Effector CD8-positive, alpha-beta T cell (primary cell): ENCODE measurements around the gene GMDS.

Experiments used
- DNase-seq: peaks from one replicate; lab custom pipeline; 2025; lab: John Stamatoyannopoulos, UW

Gene GMDS

DNA sequence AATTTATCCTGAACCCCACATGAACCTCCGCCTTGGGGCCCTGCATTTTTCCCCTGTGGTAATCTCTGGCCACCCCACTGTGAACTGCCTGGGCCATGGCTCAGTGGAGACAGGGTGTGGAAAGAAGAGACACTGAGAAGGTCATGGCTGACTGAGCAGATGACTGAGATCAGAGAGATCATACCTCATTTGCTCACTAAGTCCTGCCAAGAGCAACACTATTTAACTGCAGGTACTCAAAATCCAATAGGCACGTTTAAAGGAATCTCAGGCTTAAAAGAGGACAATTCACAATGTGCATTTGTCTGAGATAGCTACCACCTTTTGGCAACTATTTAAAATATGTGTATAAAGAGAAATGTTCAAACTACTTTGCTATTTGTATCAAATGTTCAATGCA lies 305.0 kb downstream of the GMDS start:
- DNase-seq: no peak

DNA sequence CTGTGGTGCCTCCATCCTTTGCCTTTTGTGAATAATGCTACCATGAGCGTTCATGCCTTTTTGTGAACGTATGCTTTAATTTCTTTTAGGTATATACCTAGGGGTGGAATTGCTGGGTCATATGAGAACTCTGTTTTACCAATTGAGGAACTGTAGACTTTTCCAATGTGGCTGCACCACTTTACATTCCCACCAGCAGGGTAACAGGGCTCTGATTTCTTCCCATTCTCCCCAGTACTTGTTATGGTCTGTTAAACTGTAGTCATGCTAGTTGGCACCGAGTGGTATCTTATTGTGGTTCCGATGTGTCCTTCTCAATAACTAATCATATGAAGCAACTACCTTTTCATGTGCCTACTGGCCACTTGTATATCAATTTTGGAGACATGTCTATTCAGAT lies 312.1 kb downstream of the GMDS start:
- DNase-seq: no peak

DNA sequence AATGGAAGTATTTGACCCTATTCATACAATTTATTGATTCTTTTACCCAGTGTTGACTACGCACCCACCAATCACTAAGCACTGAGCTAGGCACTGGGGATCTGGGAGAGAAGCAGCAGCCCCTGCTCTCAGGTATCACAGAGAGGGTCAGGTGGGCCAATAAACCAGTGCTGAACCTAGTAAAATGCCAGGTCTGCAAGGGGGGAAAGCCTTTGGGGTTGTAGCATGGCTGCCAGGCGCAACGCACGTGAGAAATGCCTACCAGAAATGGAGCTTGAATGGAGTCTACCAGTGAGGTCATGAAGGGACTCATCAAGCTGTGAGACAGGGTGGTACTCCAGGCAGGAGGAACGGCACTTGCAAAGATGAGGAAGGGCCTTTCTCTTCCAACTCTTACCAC lies 313.6 kb downstream of the GMDS start:
- DNase-seq: no peak

DNA sequence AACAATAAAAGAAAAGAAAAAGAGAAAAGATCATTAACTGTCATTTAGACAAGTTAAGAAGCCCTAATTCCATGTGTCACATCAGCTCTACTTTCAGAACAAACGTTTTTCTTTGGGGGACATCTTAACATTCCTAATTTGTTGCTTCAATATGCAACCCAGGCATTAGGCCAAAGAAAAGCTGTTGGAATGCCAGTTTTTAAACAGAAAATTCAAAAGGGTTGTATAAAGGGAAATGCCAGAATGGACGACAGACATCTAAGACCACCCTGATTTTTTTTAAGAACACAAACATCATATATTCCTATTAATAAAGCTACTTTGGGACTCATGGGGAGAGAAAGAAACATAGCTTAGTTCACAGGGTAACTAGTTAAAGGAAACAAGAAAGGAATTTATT lies 315.0 kb downstream of the GMDS start:
- DNase-seq: no peak

DNA sequence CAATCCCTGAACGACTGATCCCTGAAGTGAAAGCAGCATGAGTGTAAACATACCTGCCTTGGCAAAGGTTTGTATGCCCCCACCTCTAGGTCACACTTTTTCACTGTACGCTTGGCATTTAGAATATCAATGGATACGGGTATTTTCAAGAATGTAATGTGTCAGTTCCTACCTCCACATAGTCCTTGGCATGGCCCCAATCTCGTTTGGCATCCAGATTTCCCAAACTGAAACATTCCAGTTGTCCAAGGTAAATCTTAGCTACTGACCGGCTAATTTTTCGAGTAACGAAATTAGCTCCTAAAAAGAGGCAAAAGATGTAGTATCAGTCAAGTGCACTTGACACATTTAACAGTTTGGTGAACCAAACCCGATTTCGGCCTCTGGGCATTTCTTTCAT lies 315.5 kb downstream of the GMDS start:
- DNase-seq: no peak

DNA sequence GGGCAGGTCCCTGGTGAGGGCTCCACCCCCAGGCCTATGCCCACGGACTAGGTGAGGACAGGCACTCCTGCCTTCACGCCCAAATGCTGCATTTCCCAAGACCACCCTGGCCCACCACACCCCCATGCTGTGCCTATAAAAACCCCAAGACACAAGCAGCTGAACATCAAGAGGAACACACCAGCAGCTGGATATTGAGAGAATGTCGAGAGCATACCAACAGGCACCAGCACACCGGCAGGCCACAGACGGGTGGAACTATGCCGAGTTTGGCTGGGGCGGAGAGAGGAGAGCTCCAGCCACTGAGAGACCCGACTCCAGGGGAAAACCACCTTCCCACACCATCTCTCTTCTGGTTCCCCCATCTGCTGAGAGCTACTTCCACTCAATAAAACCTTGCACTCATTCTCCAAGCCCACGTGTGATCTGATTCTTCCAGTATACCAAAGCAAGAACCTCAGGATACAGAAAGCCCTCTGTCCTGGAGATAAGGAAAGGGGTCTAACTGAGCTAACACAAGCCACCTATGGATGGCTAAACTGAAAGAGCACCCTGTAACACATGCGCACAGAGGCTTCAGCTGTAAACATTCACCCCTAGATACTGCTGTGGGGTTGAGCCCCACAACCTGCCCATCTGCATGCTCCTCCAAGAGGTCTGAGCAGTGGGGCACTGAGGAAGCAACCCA lies 319.5 kb downstream of the GMDS start:
- DNase-seq: no peak

DNA sequence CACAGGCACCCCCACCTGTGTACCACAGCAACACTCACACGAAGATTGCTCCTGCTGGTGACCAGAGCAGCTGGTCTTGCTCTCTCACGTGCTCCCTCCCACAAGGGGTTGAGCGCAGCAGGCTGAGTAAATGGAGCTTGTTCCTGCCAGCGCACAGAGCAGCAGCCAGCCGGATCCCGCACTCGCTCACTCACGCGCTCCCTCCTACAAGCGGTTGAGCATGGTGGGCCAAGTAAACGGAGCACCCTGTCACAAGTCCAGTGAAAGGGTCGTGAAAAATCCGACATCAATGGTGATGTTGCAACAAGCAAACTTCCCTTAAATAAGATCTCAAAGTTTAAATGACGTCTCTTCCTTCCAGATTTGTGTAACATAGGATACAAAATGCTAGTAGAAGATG lies 322.0 kb downstream of the GMDS start:
- no peak for DNase-seq

DNA sequence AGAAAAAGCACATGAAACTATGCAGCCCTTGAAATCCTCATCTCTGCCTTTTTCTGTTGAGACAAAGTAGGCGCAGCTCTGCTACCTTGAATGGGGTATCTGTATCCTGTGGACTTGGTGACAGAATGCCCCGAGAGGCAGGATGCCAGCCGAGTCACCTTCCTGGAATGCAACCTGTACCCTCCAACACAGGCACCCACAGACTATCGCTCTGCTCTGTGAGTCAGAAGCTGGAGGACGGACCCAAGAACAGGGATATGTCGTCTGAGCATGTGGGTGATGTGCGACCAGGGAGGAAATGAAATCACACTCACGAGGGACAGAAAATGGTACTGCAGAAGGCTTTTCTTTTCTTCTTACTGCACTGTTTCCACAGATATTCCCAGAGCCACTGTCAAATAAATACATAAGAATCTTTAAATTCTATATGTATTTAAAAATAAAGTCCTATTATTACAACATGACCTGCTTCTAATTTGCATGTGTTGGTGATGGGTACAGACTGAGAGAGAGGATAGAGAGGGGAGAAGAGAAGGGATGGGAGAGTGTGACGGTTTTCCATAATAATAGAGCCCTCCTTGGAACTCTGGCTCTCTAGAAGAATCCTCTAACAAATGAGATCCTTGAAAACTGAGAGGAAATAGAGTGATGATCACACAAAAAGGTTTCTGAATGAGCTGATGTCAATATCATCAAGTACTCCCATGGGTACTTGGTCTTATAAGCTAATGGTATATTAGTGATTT lies 327.6 kb downstream of the GMDS start:
- no peak for DNase-seq

DNA sequence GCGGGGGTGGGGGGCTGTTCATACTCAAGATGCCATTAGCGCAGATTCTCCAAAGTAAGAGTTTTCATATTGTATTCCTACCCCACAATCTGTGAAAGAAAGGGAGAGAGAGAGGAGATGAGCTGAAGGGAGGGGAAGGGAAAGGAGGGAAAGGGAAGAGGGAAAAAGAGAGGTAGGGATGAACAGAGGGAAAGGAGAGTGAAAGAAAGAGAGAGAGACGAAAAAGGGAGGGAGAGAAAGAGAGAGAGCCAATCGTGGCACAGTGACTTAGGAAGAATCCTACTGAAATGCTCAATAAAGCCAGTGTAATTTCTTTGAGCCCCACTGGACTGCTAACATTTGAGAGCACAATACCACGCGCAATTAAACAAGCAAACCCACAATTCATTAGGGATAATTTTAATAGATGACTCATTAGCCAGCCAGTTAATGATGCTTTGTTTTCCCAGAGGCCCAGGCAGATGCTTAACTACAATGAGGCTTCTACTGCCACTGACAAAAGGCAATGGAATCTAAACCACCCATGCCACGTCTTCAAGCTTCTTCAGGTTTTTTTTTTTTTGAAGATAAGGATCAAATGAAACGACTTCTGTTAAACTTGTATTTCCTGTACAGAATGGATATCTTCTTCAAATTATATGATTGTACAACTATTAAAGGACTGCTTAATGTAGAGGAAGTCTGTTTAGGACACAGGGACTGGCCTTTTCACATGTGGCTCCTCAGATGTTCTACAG lies 328.9 kb downstream of the GMDS start:
- no peak for DNase-seq

DNA sequence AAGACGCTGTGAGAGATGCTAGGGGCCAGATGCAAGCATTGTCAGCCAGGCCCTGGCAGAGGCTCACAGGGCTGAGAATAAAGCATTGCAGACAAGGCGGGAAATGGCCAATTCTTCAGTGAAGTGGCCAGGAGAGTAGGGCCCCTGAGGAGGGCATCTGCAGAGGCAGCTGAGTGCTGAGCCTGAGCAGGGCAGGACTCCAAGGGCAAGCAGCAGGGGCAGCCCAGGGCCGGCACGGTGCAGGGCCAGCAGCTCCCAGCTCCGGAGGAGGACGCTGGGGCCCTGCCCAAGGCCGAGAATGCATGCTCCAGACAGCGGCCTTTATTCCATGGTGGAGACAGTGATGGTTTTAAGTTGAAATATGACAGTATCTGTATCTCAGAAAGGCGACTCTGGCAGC lies 330.2 kb downstream of the GMDS start:
- no peak for DNase-seq

DNA sequence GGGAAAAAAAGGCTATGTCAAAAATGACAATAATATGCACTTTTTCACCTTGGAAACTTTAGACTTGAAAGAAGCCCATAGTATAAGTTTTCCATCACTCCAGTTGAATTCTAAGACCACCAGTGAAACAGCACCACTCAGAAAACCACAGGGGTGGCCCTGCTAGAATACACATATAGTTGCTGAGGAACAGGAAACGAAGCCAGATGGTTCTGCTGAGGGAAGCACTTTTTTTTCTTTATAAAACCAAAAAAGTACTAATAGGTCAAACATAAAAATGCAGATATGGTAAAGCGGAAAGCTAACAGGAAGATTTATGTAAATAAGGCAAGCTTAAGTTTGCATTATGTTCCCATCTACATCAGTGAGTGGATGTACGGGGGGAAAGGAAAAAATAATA lies 331.8 kb downstream of the GMDS start:
- no peak for DNase-seq

DNA sequence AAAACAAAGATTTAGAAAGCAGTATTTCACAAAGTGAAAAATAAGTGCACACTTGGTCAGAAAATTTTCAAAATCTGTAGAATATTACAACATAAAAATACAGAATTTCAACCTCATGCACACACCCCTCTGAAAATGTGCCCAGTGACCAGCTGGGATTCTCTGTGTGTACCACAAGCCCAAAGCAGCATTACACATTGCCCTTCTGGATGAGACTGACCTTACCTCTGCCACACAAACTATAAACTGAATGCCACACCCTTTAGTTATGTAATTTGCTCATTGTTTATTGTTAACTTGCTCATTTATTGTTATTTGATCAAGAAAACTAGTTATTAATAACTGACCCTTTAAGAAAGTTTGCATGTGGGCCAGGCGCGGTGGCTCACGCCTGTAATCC lies 332.7 kb downstream of the GMDS start:
- no peak for DNase-seq

DNA sequence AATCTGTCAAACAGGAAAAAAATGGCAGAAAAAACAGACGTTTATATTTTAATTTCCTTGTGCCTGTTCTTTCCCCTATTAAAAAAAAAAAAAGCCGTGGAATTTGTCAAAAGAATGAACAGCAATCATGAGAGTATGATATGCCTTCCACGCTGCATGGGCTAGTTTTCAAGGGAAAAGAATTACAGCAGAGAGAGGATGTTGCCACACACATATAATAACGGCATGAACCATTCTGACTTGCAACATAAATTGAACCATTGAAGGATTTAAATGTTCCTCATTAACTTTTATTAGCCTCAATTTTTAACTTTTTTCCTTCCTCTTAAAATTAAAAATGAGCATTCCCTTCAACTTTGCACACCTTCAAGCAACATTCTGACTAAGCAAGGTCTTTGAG lies 333.9 kb downstream of the GMDS start:
- DNase-seq: no peak

DNA sequence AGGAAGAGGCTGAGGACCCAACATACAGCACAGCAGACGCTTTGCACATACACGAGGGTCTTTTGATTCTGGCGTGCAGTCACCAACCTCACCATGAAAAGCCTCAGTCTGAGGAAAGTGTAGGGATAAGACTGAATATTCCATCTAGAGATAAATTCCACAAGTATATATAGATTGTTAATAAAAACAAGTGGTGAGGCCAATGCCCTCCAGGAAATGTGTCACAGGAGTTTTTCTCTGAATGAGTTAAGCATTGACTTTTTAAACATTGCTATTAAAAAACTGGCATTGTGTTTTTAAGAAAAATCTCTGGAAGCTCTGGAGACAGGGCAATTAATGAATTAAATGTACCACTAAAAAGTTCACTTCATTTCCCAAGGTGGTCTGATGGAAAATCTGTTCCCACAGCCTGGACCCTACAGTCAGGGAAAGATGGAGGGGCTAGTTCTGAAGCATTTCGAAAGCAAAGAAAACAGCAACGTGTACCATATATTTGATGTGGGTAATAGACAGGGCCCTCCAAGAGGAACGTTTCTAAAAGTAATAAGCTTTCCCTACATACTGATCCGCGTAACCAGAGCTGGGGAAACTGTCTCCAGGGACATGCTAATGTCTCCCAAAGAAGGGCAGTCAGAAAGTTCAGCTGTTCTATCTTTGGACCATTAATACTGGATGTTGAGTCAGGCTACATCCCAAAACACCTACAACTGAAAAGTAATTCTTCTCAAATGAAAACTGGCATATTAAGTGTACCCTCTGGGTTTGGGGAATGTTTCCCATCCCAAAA lies 334.6 kb downstream of the GMDS start:
- DNase-seq: no peak

DNA sequence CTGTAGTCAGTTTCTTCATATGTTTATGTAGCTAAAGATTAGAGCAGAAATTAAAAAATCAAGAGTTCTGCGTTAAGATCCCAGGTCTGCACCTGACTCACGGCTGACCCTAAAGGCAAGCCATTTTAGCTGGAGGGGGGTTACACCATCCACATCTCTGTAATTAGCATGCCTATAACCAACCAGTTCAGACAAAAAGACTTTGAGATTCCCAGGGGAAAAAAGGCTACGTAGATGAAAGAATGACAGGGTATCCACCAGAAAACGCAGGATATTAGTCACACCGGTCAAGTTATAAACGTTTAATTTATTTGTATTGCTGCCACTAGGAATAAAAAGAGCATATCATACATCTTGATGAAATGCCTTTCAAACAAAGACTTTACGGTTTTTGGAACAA lies 336.6 kb downstream of the GMDS start:
- no peak for DNase-seq

DNA sequence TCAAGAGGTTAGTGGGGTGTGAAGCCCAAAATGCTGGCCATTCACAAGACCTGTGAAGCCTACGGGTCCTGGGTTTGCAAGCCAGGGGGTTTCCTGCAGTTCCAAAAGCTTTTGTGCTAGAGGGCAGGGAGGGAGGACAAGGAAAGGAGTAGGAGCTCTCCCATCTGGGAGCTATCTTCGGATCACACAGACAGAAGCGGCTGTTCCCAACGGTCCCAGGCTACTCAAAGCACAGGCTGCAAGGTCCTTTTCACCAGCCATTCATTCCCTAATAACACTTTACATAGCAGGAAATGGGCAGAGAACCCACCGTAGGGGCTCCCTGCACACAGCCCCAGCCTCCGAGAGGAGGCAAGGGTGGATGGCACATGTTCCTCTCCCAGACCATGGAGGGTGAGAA lies 338.8 kb downstream of the GMDS start:
- DNase-seq: no peak

DNA sequence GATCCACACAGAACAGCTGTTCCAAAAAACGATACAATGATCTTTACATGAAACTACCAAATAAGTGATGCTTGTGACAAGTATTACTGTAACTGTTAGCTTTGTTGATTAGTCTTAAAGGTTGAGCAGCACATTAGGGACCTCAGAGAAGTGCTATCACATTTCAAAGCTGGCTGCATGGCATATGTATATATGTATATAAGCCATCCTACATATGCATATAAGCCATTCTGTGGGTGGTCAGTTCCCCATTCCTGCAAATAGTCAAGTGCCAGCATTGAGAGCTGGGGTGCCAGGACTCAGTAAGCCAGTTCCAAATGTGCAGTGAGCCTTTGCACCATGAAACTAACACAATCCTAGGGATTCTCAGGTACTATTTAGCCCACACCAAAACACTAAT lies 339.4 kb downstream of the GMDS start:
- DNase-seq: no peak

DNA sequence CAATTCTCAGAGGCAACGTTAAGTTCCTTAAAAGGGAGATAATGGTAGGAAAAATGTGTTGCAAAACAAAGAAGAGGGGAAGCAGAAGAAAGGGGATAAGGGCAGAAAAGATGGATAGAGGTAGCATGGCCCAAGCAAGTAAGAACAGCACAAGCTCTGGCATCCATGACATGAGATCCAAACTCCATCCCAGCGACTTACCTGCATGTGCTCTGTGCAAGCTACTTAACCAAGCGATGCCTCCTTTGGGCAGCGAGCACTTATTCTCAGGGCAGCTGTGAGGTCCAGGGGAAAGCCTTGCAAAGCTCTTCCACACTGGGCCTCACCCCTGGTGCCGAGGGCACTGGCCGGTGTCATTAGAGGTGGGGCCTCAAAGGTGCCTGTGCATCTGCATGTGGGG lies 340.5 kb downstream of the GMDS start:
- no peak for DNase-seq

DNA sequence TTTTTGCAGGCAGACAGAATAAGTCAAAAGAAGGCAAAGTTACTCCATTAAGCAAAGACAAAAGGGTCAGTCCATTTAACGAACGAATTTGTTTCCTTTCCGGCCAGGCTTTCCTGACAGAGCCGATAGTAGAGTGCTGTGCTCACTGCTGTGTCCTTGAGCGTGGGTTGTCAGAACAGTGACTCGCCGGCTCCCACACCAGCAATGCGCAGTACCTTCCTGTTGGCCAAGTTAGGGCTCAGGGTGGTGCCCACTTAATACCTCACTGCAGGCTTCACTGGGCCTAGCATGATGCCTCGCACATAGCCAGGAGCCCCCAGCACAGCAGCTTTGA lies 341.0 kb downstream of the GMDS start:
- no peak for DNase-seq

DNA sequence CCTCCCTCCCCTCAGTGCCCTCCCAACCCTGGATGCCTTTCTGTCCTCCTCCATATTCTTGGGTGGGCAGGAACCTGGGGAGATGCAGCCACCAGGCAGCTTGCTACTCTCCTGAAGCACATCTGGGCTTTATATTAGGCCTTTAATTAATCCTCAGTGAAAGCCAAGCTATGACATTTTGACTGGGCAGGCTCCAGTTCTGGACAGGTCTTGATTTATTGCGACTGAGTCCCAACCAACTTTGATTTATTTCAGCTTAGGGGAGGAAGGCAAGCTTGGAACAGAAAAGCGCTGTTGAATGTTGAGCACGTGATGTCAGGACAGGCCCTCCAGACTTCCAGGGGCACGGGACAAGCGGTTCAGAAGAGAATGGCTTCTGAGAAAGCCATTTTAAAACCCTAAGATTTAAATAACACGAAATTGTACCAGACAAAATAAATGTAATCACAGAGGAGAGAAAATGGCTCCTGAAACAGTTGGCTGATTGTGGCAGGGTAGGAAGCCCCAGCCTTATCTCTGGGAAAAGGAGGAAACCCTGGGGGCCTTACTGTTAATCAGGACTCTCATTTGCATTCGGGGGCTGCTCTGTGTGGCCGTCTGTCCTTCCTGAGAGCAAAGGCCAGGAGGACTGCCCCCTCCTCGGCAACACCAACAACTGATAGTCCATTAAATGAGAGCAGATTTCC lies 341.5 kb downstream of the GMDS start:
- no peak for DNase-seq

DNA sequence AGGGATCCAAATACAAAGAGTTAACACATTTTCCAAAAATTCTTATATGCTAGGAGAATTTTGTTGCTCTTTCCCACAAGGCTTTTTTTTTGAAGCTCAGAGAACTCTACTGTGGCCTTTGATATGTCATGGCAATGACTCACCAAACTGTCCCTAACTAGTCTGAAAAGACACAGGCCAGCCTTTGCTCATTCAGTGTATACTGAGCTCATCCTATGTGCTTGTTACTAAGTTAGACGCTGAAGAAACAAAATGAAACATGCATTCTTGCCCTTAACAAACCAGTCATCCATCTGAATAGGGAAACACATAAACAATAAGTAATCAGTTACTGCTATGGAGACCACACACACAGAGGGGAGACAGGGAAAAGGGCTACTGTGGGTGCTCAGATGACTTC lies 343.8 kb downstream of the GMDS start:
- DNase-seq: no peak

DNA sequence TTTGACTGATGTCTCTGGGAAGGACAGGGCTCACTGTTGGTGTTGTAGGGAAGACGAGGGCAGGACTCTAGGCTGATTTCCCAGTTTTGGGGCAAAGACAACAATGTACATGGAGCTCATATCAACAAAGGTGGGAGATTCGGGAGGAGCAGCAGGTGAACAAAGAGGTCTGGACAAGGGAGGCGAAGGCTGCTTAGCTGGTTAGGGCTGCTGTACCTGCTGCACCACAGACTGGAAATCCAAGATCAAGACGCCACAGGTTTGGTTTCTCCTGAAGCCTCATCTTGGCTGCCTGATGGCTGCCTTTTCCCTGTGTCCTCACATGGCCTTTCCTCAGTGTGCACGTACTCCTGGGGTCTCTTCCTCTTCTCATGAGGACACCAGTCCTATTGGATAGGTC lies 348.5 kb downstream of the GMDS start:
- DNase-seq: no peak
